ENCODE data around the gene SERPINI1.

SERPINI1 gene

GRCh38 chr3:167736264-167736787 is 805 bp downstream of the SERPINI1 start:
- DNase-seq: peak; percentile 39

DNA sequence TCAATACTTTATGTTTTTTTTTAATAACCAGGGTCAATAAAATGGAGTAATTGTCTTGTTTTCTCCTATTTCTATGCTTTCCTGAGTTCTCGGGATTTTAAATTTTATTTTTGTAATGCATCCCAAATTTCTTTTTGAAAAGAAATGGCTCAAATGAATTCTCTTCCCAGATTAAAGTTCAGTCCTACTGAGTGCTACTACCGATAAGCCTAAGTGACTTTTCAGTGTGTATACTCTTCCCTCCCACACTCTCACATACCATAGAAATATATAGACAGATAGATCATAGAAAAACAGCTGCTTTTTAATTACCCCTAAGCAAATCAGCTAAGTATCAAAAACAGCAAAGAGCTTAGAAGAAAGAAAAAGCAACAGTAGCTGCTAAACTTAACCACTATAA is 1.5 kb downstream of the SERPINI1 start:
- no peak for DNase-seq

GRCh38 chr3:167738037-167738436 is 2.5 kb downstream of the SERPINI1 start:
- DNase-seq: no peak

DNA sequence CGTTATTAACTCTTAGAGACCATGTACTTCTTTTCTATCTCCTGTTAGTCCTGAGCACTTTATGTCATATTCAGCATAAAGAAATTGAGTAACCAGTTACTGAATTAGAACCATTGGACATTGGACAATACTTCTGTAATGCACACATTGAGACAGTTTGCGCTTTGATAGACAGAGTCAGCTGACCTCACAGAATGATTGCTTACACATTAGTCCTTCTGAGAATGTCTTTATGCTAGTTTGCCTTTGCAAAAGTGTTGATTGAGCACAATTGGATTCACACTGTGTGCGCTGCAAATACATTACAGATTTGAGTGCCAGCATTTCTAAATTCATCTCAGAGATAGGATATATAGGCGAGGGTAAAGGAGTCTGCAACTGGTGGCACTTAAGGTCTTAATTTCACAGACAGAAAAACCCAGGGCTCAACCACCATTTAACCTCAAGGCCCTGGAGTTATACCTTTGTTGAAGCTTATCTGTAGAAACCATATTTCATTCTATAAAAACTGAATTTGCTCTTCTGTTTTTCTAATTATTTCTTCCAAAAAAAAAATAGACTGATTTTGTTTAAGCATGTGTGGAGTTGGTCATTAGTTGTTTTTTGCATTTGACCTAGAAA is 3.8 kb downstream of the SERPINI1 start:
- DNase-seq: no peak

DNA sequence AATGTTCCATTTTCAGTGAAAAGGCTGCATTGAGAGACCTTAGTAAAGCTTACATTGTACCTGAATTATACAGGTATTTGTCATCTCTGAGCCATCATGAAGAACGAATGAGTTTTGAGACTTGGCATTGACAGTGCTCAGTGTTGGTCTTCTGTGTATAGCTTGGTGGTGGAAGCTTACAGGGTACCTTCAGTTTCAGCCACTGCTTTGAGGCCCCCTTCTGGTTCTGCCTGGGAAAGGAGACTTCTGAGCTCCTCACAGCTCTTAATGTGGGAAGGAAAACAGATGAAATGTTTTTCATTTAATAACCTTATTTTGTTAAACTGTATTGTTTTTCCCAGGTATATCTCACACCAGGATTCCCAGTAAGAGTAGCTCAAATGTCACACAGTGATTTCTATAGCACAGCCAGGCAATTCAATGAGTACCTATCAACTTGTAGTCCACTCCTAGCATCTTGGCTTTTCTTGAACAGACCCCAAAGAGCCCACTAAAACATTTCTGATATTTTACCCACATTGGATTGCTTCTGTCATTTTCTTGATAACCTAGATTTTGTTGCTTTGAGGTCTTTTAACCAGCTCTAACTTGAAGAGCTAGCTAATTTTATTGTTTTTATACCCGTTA is 5.6 kb downstream of the SERPINI1 start:
- no peak for DNase-seq

DNA sequence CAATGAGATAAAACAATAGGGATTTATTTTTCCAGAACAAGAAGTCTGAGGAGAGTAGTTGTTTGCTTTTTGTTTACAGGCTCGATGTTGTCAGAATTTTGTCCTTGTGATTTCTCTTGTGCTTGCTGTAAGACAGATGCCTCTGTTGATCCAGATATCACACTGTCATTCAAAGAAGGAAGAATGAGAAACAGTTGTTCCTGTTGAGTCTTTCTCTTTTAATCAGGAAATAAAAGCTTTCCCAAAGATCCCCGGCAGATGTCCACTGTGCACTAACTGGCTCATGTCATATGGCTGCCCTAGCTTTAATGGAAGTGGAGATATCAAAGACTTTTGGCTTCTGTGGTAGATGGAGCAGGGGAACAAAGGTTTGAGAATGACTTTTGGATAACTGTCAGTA is 6.8 kb downstream of the SERPINI1 start:
- DNase-seq: no peak

DNA sequence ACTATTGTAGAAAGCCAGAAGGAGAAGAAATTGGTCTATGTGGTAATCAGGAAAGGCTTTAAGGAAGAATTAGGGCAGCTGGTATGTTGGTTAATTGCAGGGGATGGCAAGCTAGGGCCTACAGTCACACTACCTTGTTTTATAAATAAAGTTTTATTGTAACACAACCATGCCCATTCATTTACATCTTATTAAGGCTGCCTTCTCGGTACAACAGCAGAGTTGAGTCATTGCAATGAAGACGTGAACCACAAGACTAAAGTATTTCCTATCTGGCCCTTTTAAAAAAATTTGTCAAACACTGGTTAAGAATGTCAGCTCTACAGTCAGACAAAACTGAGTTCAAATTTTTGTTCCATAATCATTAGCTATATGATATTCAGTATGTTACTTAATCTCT is 8.3 kb downstream of the SERPINI1 start:
- DNase-seq: no peak

DNA sequence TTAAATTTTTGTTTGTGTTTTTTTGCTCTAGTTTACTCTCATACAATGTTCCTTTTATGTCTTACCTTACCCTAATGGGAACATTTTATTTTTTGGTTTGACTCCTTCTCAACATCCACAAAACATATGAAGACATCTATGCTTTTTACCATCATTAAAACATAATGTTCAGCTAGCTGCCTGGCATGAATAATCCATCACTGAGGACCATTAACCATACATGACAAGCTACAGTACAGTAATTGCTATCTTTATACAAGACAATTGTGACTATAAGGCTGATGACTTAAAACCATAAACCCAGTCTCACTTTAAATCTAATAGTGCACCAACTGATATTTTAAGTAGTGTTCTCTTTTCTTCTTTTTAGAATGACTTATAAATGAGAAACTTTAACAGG is 13.7 kb downstream of the SERPINI1 start:
- DNase-seq: no peak

DNA sequence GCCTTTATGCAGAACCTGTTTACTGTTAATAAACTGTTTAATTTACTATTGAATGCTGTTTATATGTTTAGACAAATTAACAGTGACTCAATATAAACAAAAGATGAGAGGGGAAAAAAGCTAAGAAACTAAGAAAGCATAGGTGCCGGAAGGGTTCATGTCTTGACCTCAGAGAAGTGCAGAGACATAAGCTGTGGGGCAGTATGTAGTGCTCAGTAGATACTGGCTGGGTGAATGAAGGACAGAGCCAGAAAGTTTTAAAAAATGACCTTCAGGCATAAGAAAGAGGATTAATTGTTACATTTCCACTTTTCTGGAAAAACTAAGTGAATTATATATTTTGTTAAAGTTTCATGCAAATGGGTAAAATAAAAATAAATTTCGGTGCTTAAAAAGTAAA is 14.2 kb downstream of the SERPINI1 start:
- DNase-seq: no peak

GRCh38 chr3:167750272-167750971 is 14.9 kb downstream of the SERPINI1 start:
- DNase-seq: no peak

GRCh38 chr3:167754049-167754448 is 18.5 kb downstream of the SERPINI1 start:
- DNase-seq: no peak

DNA sequence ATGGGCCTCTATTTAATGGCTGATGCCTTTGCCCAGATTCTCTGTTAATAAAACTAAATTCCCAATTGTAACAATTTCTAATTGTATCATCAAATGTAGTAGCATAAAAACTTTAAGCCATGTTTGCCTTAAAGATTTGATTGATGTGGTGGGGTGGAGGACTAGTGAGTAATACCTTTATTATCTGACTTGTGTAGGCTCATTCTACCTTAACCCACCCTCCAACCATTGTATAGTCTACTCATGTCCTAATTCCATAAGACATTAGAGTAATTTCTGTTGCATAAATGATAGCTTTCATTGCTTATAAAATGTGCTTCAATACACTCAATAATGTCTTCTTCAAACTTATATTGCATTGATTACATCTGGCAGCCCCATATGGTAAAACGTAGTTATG is 25.8 kb downstream of the SERPINI1 start:
- DNase-seq: no peak

GRCh38 chr3:167762296-167762695 is 26.8 kb downstream of the SERPINI1 start:
- no peak for DNase-seq

DNA sequence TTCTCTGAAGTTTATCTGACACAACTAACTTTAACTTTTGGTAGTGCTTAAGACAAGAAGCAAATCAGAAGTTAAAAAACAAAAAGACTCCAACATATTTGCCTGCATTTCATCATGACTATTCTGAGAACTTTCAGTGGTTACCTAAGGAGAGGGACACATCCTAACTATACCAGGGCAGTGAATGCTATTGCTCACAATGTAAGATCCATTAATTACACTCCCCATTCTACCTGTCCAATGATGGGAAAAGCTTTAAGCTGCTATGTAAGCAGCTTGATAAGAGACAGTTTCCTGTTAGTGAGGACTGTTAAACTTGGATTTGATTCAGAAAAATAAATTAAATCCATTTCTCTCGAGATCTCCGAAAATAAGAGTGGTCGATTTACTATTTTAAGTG is 37.5 kb downstream of the SERPINI1 start:
- no peak for DNase-seq

DNA sequence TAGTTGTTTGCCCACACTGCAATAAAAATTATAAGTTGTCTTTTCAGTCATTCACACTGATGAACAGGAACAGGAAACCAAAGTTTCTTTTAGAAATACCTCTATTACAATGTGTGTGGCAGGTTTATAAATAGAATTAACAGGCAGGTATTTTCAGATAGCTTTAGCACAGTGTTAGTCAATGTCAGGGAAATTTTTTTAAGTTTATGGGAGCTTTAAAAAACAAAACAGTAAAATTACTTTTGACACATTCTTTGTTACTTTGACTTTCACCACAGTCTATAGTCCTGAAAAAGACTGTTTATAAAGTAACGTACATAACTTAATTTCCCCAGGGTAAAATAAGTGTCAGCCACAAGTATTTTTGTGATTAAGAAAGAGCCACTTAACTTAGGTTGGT is 38.1 kb downstream of the SERPINI1 start:
- no peak for DNase-seq

GRCh38 chr3:167776066-167776685 is 40.7 kb downstream of the SERPINI1 start:
- DNase-seq: no peak

GRCh38 chr3:167777356-167777755 is 41.8 kb downstream of the SERPINI1 start:
- DNase-seq: no peak

- no peak for DNase-seq
These were observed 44.8 kb downstream of the SERPINI1 start for GRCh38 chr3:167780214-167780883.

GRCh38 chr3:167783781-167784180 is 48.3 kb downstream of the SERPINI1 start:
- DNase-seq: no peak

- DNase-seq: no peak
These were observed 50.3 kb downstream of the SERPINI1 start for GRCh38 chr3:167785790-167786189.

GRCh38 chr3:167787440-167787839 is 51.9 kb downstream of the SERPINI1 start:
- DNase-seq: no peak

DNA sequence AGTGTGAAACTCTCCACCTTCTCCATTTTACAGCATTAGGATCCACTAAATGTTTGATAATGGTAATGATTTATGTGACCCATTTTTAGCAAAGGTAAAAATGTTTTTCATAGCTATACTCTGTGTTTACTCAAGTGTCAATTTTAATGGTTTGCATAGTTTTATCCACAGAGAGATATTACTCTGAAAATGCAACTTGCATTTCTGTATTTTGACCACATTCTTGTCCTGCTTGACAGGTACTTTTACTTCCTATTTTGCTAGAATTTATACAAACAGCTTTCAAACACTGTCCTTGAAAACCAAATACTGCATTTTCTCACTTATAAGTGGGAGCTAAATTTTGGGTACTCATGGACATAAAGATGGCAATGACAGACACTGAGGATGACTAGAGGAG is 62.9 kb downstream of the SERPINI1 start:
- DNase-seq: no peak

- no peak for DNase-seq
These were observed 73.4 kb downstream of the SERPINI1 start for GRCh38 chr3:167808910-167809309.

Measured in NCI-H2171 treated with DMSO at 0.1 percent for 48 hours (cell line).